Spinal cord (tissue), 10 donors: Measurements from ENCODE around the gene ZBED4. TPM values are rescaled to one million over a fixed set of nuclear protein-coding genes. Genes with fewer than 3 reads are reported as not detected.

Source experiments
- DNase-seq, 6 donors: peaks; one replicate each; pipeline versions ENCODE4 v3.0.0 to v3.0.0-alpha.2; 2013 to 2015; ENCODE audit warnings: low spot score in 6 of 6, low read depth in 4 of 6
- H3K27ac ChIP-seq: one replicate; pipeline ENCODE4 v1.5.1; 2013; ENCODE audit warnings: low read depth, low read length, control low read depth
- H3K27me3 ChIP-seq: one replicate; pipeline ENCODE4 v1.6.1; 2013; ENCODE audit warnings: low read length; ENCODE audit not compliant: control insufficient read depth, insufficient read depth
- H3K36me3 ChIP-seq: one replicate; pipeline ENCODE4 v1.6.1; 2013; ENCODE audit warnings: low read length; ENCODE audit not compliant: control insufficient read depth, insufficient read depth
- H3K4me1 ChIP-seq: one replicate; pipeline ENCODE4 v1.6.1; 2013; ENCODE audit warnings: low read length; ENCODE audit not compliant: control insufficient read depth, insufficient read depth
- H3K4me3 ChIP-seq: one replicate; pipeline ENCODE4 v1.5.1; 2013; ENCODE audit warnings: low read depth, low read length, control low read depth
- H3K9me3 ChIP-seq: one replicate; pipeline ENCODE4 v1.6.1; 2013; ENCODE audit warnings: low read length; ENCODE audit not compliant: control insufficient read depth, insufficient read depth
- whole genome bisulfite sequencing: methylation state at CpG from one replicate; pipeline ENCODE4 v1.1.5; 2013; ENCODE audit warnings: missing lambda C conversion rate; ENCODE audit not compliant: insufficient coverage; 5-methylcytosine and 5-hydroxymethylcytosine counted together
- polyA plus RNA-seq, 2 donors: library from polyadenylated mRNA; unstranded; fragments of 120-200 nt; gene quantifications; one replicate each; pipeline ENCODE4 v1.2.1, GENCODE V29; 2013; ENCODE audit not compliant: insufficient read length in 2 of 2
- total RNA-seq, 2 donors: library from RNA; depleted of rRNA in 1 of 2; stranded (reverse); fragments of 120-200 nt in 1 of 2; fragments of >200 nt in 1 of 2; gene quantifications; one replicate each; pipeline versions ENCODE4 v1.2.3 to v1.2.4, GENCODE V29; 2013 to 2014
- donor health status: healthy.

ZBED4 gene
- total and polyA plus RNA-seq, 4 donors: 8.5 to 15.6 (median 11.8) TPM

DNA sequence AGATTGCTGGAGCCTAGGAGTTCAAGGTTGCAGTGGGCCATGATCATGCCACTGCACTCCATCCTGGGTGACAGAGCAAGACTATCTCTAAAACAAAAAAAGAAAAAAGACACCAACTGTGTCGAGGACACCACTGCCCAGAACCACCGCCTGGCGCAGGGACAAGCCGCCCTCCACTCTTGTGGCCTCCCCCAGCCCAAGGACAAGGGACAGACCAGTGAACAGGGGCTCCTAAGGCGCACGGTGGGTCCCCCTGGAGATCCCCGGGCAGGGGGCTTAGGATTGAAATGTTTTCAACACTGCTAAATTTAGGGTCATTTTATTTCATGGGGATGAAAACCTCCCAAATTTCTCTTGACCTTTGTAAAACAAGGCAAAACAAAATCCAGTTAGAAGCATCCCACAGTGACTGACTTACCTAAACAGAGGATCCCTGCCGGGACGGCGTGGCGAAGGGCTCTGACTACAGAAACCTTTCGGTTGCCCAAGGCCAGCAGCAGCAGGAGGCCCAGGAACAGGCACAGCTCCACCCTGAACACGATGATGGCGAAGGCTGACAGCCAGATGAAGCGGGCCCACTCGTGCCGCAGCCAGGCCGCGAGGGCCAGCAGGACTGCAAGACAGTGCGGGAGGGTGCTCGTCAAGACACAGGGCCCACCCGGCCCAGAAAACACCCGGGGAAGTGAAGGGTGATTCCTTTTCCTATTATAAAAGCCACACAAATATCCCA lies 56.0 kb downstream of the ZBED4 start:
- H3K27ac ChIP-seq: no peak overlapping the region
- no peaks in the 10 kb centered on the region for H3K27me3 ChIP-seq
- peaks cover 95% of the 10 kb centered on the region for H3K36me3 ChIP-seq
- DNase-seq: no peak
- H3K4me1 ChIP-seq: no peaks in the 10 kb centered on the region
- no peaks in the 10 kb centered on the region for H3K9me3 ChIP-seq
- WGBS: 97% methylated on average over 18 of the region's 23 CpGs
- H3K4me3 ChIP-seq: no peak overlapping the region

DNA sequence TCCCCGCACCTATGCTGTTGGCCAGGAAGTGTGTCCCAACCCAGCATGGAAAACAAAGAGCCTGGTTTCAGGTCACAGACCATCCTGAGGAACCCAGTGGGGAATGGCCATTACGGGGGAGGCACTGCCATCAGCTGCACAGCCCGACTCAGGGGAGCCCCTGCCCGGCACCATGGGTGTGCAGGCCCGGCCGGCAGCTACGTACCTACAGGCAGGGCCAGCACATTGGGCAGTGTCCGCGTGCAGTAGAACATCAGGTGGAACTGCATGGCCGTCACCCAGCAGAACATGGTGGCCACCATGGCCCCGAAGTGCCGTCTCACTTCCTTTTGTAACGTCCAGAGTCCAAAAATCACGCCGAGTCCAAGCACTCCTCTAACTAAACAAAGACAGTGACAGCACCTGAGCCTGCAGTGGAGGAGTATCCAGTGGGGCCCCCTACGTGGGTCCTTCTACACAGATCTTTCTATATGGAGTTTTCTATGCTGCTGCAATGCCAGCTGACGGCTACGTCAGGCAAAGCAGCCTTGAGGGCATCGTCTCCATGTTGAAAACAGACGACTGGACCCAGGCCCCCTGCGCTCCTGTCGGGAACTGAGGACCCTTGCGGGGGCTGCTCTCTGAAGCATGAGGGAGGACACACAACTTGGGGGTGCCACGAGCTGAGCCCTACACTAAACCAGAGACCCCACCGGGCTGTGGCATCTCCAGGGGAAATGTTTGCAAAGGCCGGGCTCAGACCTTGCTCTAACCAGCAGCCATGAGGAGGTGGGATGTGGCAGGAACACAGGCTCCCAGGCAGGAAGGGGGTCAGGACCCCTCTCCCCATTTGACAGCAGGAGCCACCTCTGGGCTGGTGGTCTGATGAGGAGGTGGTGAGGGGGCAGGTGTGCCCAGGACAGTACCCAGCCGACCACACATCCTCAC lies 56.8 kb downstream of the ZBED4 start:
- no peak overlapping the region for H3K27ac ChIP-seq
- H3K4me3 ChIP-seq: no peak overlapping the region
- 92% methylated on average over 26 of the region's 27 CpGs for WGBS
- no peaks in the 10 kb centered on the region for H3K9me3 ChIP-seq
- no peaks in the 10 kb centered on the region for H3K27me3 ChIP-seq
- no peak for DNase-seq
- no peaks in the 10 kb centered on the region for H3K4me1 ChIP-seq
- peaks cover 94% of the 10 kb centered on the region for H3K36me3 ChIP-seq

- WGBS: 92% methylated on average over 26 of the region's 30 CpGs
- no peak overlapping the region for H3K27ac ChIP-seq
- DNase-seq: no peak
- peaks cover 5% of the 10 kb centered on the region for H3K4me1 ChIP-seq
- no peaks in the 10 kb centered on the region for H3K27me3 ChIP-seq
- no peaks in the 10 kb centered on the region for H3K9me3 ChIP-seq
- no peak overlapping the region for H3K4me3 ChIP-seq
- peaks cover 86% of the 10 kb centered on the region for H3K36me3 ChIP-seq
Observed at GRCh38 chr22:49911881-49912625, 58.4 kb downstream of the ZBED4 start.

DNA sequence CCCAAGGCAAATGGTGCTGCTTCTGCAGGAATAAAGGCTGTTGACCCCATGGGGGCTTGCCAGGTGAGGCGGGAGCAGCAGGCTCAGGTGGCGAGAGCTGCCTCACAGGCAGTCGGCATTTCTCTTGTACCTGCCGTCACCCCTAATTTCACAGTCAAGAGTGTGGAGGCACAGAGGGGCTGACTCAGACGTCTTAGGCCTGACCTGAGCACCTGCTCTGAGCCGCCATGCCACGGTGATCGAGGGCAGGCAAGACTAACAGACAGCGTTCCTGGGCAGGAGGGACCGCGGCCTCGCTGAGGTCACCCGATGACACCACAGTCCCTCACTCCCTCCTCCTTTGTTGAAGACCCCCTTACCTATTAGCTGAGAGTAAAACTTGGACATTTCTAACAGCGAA lies 59.4 kb downstream of the ZBED4 start:
- DNase-seq: no peak
- Histone ChIP-seq H3K4me1 (peaks cover 13% of the 10 kb centered on the region), H3K36me3 (peaks cover 77% of the 10 kb centered on the region), H3K27ac (no peak overlapping the region), H3K27me3 (no peaks in the 10 kb centered on the region), H3K9me3 (no peaks in the 10 kb centered on the region), H3K4me3 (no peak overlapping the region)
- 88% methylated on average over 14 of the region's 14 CpGs for WGBS

- Histone ChIP-seq H3K27me3 (no peaks in the 10 kb centered on the region), H3K36me3 (peaks cover 73% of the 10 kb centered on the region), H3K4me1 (peaks cover 13% of the 10 kb centered on the region), H3K9me3 (no peaks in the 10 kb centered on the region), H3K4me3 (no peak overlapping the region), H3K27ac (no peak overlapping the region)
- WGBS: 99% methylated on average over 14 of the region's 14 CpGs
- DNase-seq: no peak
Observed at GRCh38 chr22:49913446-49913845, 59.8 kb downstream of the ZBED4 start.

DNA sequence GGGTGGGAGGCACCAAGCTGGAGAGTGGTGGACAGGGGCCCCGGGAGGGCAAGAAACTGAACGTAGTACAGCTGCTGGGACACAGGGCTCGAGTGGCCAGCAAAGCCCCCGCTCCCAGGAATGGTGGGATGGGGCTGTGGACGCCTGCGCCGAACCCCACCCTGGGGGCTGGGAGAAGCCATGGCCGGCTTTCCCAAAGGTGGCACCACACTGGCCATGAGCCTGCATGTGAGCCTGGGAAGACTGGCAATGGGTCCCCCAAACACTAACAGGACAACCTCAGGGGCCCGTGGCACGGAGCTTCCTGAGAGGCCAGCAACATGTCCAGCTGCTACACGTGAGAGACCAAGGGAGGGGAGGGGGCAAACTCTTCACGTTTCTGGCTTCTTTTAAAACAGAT lies 60.6 kb downstream of the ZBED4 start:
- Histone ChIP-seq H3K4me1 (peaks cover 19% of the 10 kb centered on the region), H3K27me3 (no peaks in the 10 kb centered on the region), H3K9me3 (no peaks in the 10 kb centered on the region), H3K4me3 (no peak overlapping the region), H3K27ac (no peak overlapping the region), H3K36me3 (peaks cover 65% of the 10 kb centered on the region)
- no peak for DNase-seq
- WGBS: 90% methylated on average over 8 of the region's 12 CpGs

DNA sequence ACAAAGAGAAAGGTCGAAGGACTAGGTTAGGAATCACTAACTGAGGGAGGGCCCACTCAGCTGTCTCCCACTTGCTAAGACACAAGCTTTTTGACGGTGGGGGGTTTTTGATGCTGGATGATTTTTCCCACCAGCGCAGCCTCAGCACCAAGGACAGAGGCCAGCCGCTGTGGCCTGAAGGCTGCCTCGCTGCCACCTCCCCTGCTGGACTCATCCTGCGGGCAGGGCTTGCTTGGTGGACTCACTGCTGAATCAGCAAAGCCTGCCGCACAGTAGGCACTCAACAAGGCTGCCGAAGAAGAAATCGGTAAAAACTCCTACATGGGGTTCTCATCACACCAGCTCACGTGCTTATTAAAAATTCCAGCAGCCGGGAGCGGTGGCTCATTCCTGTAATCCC lies 62.0 kb downstream of the ZBED4 start:
- WGBS: 91% methylated on average over 10 of the region's 12 CpGs

GRCh38 chr22:49916831-49917230 lies 63.2 kb downstream of the ZBED4 start:
- peaks cover 24% of the 10 kb centered on the region for H3K4me1 ChIP-seq
- no peaks in the 10 kb centered on the region for H3K27me3 ChIP-seq
- 91% methylated on average over 11 of the region's 11 CpGs for WGBS
- no peak overlapping the region for H3K27ac ChIP-seq
- H3K9me3 ChIP-seq: no peaks in the 10 kb centered on the region
- no peak overlapping the region for H3K4me3 ChIP-seq
- H3K36me3 ChIP-seq: peaks cover 58% of the 10 kb centered on the region
- DNase-seq: no peak

More for the DNA sequence above, 62.0 kb downstream of the ZBED4 start:
- Histone ChIP-seq H3K4me1 (peaks cover 24% of the 10 kb centered on the region), H3K27ac (no peak overlapping the region), H3K27me3 (no peaks in the 10 kb centered on the region), H3K9me3 (no peaks in the 10 kb centered on the region), H3K4me3 (no peak overlapping the region), H3K36me3 (peaks cover 58% of the 10 kb centered on the region)
- no peak for DNase-seq
